ENCODE data around the gene CCNK. TPM values are rescaled to one million over a fixed set of nuclear protein-coding genes. Genes with fewer than 3 reads are reported as not detected.

The CCNK gene
- total RNA-seq, 1 experiment from 2014 or later: 84.7 TPM

DNA sequence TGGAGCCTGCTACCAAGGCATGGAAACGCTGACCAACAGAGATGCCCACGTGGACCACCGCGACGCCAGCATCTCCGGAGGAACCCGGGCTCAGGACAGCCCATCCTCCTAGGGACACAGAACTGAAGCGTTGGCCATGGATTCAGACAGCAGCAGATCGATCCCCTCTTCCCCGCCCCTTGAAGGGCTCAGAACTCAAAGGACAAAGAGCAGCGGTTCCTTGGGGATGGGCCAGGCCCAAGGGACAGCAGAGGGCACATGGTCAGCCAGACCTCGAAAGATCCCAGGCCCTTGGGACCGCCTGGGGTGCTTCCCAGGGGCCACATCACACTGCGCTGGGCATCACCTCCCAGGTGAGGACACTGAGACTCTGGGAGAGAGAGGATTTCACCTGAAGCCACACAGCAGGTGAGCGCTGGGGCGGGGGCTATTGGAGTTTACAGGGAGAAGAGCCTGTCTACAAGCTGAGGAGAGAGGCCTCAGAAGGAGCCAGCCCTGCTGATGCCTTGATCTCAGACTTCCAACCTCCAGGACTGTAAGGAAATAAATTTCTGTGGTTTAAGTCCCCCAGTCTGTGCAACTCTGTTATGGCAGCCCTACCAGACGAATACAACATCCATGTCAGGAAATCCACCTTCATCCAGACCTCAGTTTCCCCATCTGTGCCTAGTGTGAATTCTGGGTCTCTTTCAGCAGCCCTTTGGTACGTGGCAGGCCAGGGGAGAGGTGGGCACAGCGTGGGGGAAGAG is 49.4 kb downstream of the CCNK start:
- H3K4me1 Mint-ChIP-seq: peaks cover 32% of the 10 kb centered on the region
- no peaks in the 10 kb centered on the region for H3K27me3 Mint-ChIP-seq (ENCODE audit: low read depth)
- no peak overlapping the region for H3K4me3 Mint-ChIP-seq
- ChIA-PET POLR2A (no interaction called here), CTCF (interaction anchor here (0.6 to 1.0 kb wide), 2 partner anchors 9 to 220 kb away, joined by 3 read pairs; no protein-coding TSS in a partner anchor)
- no peaks in the 10 kb centered on the region for H3K36me3 Mint-ChIP-seq
- H3K9me3 Mint-ChIP-seq: no peaks in the 10 kb centered on the region
- ATAC-seq (no peak), DNase-seq (ENCODE audit: low spot score) (no peak)
- peak overlapping the region; percentile 50 for H3K27ac Mint-ChIP-seq
- TF ChIP-seq USF1 (CRISPR knock-in tag; IDR thresholded peaks at IDR 0.05): no peak
- TF ChIP-seq, protein P1, sequence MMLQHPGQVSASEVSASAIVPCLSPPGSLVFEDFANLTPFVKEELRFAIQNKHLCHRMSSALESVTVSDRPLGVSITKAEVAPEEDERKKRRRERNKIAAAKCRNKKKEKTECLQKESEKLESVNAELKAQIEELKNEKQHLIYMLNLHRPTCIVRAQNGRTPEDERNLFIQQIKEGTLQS (CRISPR knock-in tag; conservative IDR thresholded peaks at IDR 0.05): no peak
- TF ChIP-seq, protein P2, sequence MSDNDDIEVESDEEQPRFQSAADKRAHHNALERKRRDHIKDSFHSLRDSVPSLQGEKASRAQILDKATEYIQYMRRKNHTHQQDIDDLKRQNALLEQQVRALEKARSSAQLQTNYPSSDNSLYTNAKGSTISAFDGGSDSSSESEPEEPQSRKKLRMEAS (CRISPR knock-in tag; IDR thresholded peaks at IDR 0.05): no peak
- no peak for TF ChIP-seq SMAD3 (CRISPR knock-in tag; IDR thresholded peaks at IDR 0.05; ENCODE audit: borderline replicate concordance)
- TF ChIP-seq, protein P3, sequence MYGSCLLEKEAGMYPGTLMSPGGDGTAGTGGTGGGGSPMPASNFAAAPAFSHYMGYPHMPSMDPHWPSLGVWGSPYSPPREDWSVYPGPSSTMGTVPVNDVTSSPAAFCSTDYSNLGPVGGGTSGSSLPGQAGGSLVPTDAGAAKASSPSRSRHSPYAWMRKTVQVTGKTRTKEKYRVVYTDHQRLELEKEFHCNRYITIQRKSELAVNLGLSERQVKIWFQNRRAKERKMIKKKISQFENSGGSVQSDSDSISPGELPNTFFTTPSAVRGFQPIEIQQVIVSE (CRISPR knock-in tag; IDR thresholded peaks at IDR 0.05; ENCODE audit: borderline replicate concordance): no peak
- TF ChIP-seq TEAD1 (CRISPR knock-in tag; IDR thresholded peaks at IDR 0.05): no peak
- no peak for TF ChIP-seq E2F1 (CRISPR knock-in tag; IDR thresholded peaks at IDR 0.05)
- TF ChIP-seq, protein P4, sequence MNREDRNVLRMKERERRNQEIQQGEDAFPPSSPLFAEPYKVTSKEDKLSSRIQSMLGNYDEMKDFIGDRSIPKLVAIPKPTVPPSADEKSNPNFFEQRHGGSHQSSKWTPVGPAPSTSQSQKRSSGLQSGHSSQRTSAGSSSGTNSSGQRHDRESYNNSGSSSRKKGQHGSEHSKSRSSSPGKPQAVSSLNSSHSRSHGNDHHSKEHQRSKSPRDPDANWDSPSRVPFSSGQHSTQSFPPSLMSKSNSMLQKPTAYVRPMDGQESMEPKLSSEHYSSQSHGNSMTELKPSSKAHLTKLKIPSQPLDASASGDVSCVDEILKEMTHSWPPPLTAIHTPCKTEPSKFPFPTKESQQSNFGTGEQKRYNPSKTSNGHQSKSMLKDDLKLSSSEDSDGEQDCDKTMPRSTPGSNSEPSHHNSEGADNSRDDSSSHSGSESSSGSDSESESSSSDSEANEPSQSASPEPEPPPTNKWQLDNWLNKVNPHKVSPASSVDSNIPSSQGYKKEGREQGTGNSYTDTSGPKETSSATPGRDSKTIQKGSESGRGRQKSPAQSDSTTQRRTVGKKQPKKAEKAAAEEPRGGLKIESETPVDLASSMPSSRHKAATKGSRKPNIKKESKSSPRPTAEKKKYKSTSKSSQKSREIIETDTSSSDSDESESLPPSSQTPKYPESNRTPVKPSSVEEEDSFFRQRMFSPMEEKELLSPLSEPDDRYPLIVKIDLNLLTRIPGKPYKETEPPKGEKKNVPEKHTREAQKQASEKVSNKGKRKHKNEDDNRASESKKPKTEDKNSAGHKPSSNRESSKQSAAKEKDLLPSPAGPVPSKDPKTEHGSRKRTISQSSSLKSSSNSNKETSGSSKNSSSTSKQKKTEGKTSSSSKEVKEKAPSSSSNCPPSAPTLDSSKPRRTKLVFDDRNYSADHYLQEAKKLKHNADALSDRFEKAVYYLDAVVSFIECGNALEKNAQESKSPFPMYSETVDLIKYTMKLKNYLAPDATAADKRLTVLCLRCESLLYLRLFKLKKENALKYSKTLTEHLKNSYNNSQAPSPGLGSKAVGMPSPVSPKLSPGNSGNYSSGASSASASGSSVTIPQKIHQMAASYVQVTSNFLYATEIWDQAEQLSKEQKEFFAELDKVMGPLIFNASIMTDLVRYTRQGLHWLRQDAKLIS (CRISPR knock-in tag; IDR thresholded peaks at IDR 0.05; ENCODE audit: borderline replicate concordance): no peak
- no peak for TF ChIP-seq ZMAT4 (CRISPR knock-in tag; IDR thresholded peaks at IDR 0.05)
- TF ChIP-seq, protein P5, sequence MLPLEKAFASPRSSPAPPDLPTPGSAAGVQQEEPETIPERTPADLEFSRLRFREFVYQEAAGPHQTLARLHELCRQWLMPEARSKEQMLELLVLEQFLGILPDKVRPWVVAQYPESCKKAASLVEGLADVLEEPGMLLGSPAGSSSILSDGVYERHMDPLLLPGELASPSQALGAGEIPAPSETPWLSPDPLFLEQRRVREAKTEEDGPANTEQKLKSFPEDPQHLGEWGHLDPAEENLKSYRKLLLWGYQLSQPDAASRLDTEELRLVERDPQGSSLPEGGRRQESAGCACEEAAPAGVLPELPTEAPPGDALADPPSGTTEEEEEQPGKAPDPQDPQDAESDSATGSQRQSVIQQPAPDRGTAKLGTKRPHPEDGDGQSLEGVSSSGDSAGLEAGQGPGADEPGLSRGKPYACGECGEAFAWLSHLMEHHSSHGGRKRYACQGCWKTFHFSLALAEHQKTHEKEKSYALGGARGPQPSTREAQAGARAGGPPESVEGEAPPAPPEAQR (CRISPR knock-in tag; IDR thresholded peaks at IDR 0.05): no peak
- TF ChIP-seq MXD4 (CRISPR knock-in tag; IDR thresholded peaks at IDR 0.05; ENCODE audit: borderline replicate concordance): no peak
- TF ChIP-seq, protein P6, sequence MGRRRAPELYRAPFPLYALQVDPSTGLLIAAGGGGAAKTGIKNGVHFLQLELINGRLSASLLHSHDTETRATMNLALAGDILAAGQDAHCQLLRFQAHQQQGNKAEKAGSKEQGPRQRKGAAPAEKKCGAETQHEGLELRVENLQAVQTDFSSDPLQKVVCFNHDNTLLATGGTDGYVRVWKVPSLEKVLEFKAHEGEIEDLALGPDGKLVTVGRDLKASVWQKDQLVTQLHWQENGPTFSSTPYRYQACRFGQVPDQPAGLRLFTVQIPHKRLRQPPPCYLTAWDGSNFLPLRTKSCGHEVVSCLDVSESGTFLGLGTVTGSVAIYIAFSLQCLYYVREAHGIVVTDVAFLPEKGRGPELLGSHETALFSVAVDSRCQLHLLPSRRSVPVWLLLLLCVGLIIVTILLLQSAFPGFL (CRISPR knock-in tag; IDR thresholded peaks at IDR 0.05; ENCODE audit: borderline replicate concordance): no peak
- no peak for TF ChIP-seq ZNF121 (CRISPR knock-in tag; IDR thresholded peaks at IDR 0.05)

Data from WTC11 (cell line).